ENCODE data around the gene P2RX3. TPM values are rescaled to one million over a fixed set of nuclear protein-coding genes. Genes with fewer than 3 reads are reported as not detected.

Gene P2RX3
- total RNA-seq, 1 donor from 2014 or later: not detected

DNA sequence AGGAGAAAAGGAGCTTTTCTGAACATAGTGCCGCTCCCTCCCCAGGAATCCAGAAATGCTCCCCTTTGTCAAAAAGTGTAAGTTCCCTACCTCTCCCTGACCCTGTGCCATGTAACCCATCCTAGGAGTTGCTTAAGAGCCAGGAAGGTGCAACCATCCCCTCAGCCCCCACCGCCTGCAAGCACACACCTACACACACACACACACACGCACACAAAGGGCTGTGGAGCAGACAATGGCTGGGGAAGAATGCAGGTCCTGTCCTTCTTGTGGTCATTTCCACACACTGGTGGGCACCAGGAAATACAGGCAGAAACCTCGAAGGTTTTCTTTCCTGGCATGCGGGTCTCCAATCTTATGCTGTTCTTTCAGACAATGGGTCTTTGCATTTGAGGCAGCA is 1.2 kb downstream of the P2RX3 start:
- Histone ChIP-seq H3K4me3 (ENCODE audit: insufficient read depth, low read depth, low read length) (no peak overlapping the region), H3K4me2 (ENCODE audit: low read length) (no peak overlapping the region), H3K27me3 (ENCODE audit: insufficient read depth, low read length) (peaks cover 15% of the 10 kb centered on the region), H3K9ac (ENCODE audit: low read length) (no peak overlapping the region), H3K27ac (ENCODE audit: low read depth, low read length) (no peak overlapping the region), H3K4me1 (ENCODE audit: insufficient read depth, low read length) (peaks cover 10% of the 10 kb centered on the region), H3K9me3 (ENCODE audit: insufficient read depth, low read depth, low read length) (no peaks in the 10 kb centered on the region), H3K79me2 (ENCODE audit: insufficient read depth, low read length) (peaks cover 21% of the 10 kb centered on the region), H3K36me3 (ENCODE audit: insufficient read depth, low read length) (no peaks in the 10 kb centered on the region), H2AFZ (ENCODE audit: low read depth, low read length) (no peak overlapping the region), H4K20me1 (ENCODE audit: insufficient read depth, low read length) (peaks cover 1% of the 10 kb centered on the region)
- FAIRE-seq (no peak), DNase-seq (ENCODE audit: low read depth) (no peak)
- TF ChIP-seq, protein P1, sequence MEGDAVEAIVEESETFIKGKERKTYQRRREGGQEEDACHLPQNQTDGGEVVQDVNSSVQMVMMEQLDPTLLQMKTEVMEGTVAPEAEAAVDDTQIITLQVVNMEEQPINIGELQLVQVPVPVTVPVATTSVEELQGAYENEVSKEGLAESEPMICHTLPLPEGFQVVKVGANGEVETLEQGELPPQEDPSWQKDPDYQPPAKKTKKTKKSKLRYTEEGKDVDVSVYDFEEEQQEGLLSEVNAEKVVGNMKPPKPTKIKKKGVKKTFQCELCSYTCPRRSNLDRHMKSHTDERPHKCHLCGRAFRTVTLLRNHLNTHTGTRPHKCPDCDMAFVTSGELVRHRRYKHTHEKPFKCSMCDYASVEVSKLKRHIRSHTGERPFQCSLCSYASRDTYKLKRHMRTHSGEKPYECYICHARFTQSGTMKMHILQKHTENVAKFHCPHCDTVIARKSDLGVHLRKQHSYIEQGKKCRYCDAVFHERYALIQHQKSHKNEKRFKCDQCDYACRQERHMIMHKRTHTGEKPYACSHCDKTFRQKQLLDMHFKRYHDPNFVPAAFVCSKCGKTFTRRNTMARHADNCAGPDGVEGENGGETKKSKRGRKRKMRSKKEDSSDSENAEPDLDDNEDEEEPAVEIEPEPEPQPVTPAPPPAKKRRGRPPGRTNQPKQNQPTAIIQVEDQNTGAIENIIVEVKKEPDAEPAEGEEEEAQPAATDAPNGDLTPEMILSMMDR (IDR thresholded peaks at IDR 0.05; ENCODE audit: insufficient read depth, low read depth, low read length): no peak
- TF ChIP-seq EZH2 (IDR thresholded peaks at IDR 0.05; ENCODE audit: insufficient read depth, low read length): no peak
- Mint-ChIP-seq H3K4me1 (ENCODE audit: low read depth, unreplicated experiment) (peaks cover 7% of the 10 kb centered on the region), H3K4me3 (ENCODE audit: unreplicated experiment) (no peak overlapping the region), H3K27me3 (ENCODE audit: low read depth, unreplicated experiment) (peaks cover 23% of the 10 kb centered on the region), H3K9me3 (ENCODE audit: unreplicated experiment) (no peaks in the 10 kb centered on the region), H3K36me3 (ENCODE audit: low read depth, unreplicated experiment) (no peaks in the 10 kb centered on the region), H3K27ac (ENCODE audit: unreplicated experiment) (no peak overlapping the region)

DNA sequence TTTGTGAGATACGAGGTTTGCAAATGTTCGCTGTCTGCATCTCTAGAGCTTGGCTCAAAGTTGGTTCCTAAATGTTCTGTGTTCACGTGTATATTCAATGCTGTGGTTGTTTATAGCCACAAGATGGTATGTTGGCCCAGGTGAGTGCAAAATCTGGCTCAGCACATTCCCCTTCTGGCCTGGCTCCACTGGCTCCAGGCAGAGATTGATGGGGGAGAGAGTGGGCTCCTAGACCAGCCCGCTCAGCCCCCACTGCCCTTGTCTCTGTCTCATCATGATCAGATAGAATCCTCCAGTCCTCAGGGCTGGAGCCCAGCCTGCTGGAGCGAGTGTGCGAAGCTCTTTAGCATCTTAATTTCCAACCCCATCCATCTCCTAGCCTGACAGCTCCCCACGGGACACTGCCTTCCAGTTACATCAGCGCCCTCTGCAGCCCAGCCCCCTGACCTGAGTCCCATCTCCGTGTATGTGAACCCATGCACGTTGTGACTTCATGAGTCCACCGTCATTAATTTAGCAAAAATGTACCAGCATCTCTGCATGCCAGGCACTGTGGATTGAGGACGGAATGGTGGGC is 2.0 kb downstream of the P2RX3 start:
- DNase-seq (ENCODE audit: low read depth) (no peak), FAIRE-seq (no peak)
- no peak overlapping the region for H3K4me3 Mint-ChIP-seq (ENCODE audit: unreplicated experiment)
- no peak overlapping the region for H3K27ac ChIP-seq (ENCODE audit: low read depth, low read length)
- no peak overlapping the region for H3K27ac Mint-ChIP-seq (ENCODE audit: unreplicated experiment)
- H3K27me3 Mint-ChIP-seq (ENCODE audit: low read depth, unreplicated experiment): peaks cover 23% of the 10 kb centered on the region
- no peaks in the 10 kb centered on the region for H3K9me3 ChIP-seq (ENCODE audit: insufficient read depth, low read depth, low read length)
- H3K79me2 ChIP-seq (ENCODE audit: insufficient read depth, low read length): peaks cover 13% of the 10 kb centered on the region
- no peaks in the 10 kb centered on the region for H4K20me1 ChIP-seq (ENCODE audit: insufficient read depth, low read length)
- no peaks in the 10 kb centered on the region for H3K36me3 Mint-ChIP-seq (ENCODE audit: low read depth, unreplicated experiment)
- no peaks in the 10 kb centered on the region for H3K36me3 ChIP-seq (ENCODE audit: insufficient read depth, low read length)
- no peak overlapping the region for H3K9ac ChIP-seq (ENCODE audit: low read length)
- H3K4me1 Mint-ChIP-seq (ENCODE audit: low read depth, unreplicated experiment): peaks cover 4% of the 10 kb centered on the region
- H3K4me3 ChIP-seq (ENCODE audit: insufficient read depth, low read depth, low read length): no peak overlapping the region
- no peak overlapping the region for H3K4me2 ChIP-seq (ENCODE audit: low read length)
- H2AFZ ChIP-seq (ENCODE audit: low read depth, low read length): no peak overlapping the region
- H3K27me3 ChIP-seq (ENCODE audit: insufficient read depth, low read length): peaks cover 15% of the 10 kb centered on the region
- H3K4me1 ChIP-seq (ENCODE audit: insufficient read depth, low read length): peaks cover 6% of the 10 kb centered on the region
- TF ChIP-seq EZH2 (IDR thresholded peaks at IDR 0.05; ENCODE audit: insufficient read depth, low read length): no peak
- TF ChIP-seq, protein P1 (IDR thresholded peaks at IDR 0.05; ENCODE audit: insufficient read depth, low read depth, low read length): no peak
- H3K9me3 Mint-ChIP-seq (ENCODE audit: unreplicated experiment): no peaks in the 10 kb centered on the region

DNA sequence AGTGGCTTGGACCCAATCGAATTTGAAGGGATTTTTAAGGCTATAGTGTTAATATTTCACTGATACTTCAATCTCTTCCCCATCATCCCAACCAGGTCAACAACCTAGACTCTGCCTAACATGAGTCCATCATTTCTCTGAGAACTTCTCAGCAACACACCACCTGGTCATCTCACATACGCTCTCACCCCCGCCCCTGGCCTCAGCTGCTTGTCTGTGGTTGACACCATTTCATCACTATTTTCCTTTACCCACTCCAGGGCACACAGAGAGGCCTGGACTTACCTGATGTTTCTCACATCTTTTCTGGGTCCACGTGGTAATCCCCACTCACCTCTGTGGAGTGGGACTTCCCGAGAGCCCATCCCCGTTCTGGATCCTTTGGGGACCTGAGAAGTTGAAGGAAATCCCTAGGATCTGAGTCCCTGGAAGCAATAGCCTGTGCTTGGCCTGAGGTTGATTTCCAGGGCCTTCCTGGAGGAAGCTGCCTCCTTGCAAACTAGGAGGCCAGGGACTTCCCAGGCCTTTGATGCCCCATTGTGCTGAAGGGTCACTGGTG is 3.2 kb downstream of the P2RX3 start:
- TF ChIP-seq, protein P1 (IDR thresholded peaks at IDR 0.05; ENCODE audit: insufficient read depth, low read depth, low read length): no peak
- TF ChIP-seq EZH2 (IDR thresholded peaks at IDR 0.05; ENCODE audit: insufficient read depth, low read length): no peak
- Histone ChIP-seq H3K27ac (ENCODE audit: low read depth, low read length) (no peak overlapping the region), H3K27me3 (ENCODE audit: insufficient read depth, low read length) (peaks cover 15% of the 10 kb centered on the region), H4K20me1 (ENCODE audit: insufficient read depth, low read length) (no peaks in the 10 kb centered on the region), H3K79me2 (ENCODE audit: insufficient read depth, low read length) (peaks cover 2% of the 10 kb centered on the region), H3K36me3 (ENCODE audit: insufficient read depth, low read length) (no peaks in the 10 kb centered on the region), H3K4me1 (ENCODE audit: insufficient read depth, low read length) (peaks cover under 1% of the 10 kb centered on the region), H2AFZ (ENCODE audit: low read depth, low read length) (no peak overlapping the region), H3K9me3 (ENCODE audit: insufficient read depth, low read depth, low read length) (no peaks in the 10 kb centered on the region), H3K4me3 (ENCODE audit: insufficient read depth, low read depth, low read length) (no peak overlapping the region), H3K4me2 (ENCODE audit: low read length) (no peak overlapping the region), H3K9ac (ENCODE audit: low read length) (no peak overlapping the region)
- Mint-ChIP-seq H3K9me3 (ENCODE audit: unreplicated experiment) (no peaks in the 10 kb centered on the region), H3K36me3 (ENCODE audit: low read depth, unreplicated experiment) (no peaks in the 10 kb centered on the region), H3K4me3 (ENCODE audit: unreplicated experiment) (no peak overlapping the region), H3K27ac (ENCODE audit: unreplicated experiment) (no peak overlapping the region), H3K27me3 (ENCODE audit: low read depth, unreplicated experiment) (peaks cover 25% of the 10 kb centered on the region), H3K4me1 (ENCODE audit: low read depth, unreplicated experiment) (no peaks in the 10 kb centered on the region)
- FAIRE-seq (no peak), DNase-seq (ENCODE audit: low read depth) (no peak)

Measured in astrocyte (in vitro differentiated cells and primary cell).